Keratinocyte (primary cell): ENCODE results near the gene PCSK6. TPM values are rescaled to one million over a fixed set of nuclear protein-coding genes. Genes with fewer than 3 reads are reported as not detected.

Experiments used
- DNase-seq: peaks from one replicate; pipeline ENCODE4 v3.0.0-alpha.2; 2011; ENCODE audit warnings: low read depth, missing footprints, low spot score
- FAIRE-seq: peaks from 2 replicates; lab custom pipeline; 2011; peaks lifted over from hg19 to GRCh38; lab: Jason Lieb, UNC
- H2AFZ ChIP-seq: 2 replicates; pipeline ENCODE4 v1.6.0; 2012; ENCODE audit warnings: low read length, control low read depth, inconsistent platforms; ENCODE audit not compliant: control insufficient read depth
- H3K27ac ChIP-seq: 2 replicates; pipeline ENCODE4 v1.5.1; 2011; ENCODE audit warnings: low read length; ENCODE audit not compliant: control insufficient read depth, insufficient read depth
- H3K27me3 ChIP-seq: 3 replicates; pipeline ENCODE4 v1.6.0; 2011; ENCODE audit warnings: low read length; ENCODE audit not compliant: control insufficient read depth, insufficient read depth; ENCODE audit errors: extremely low read depth
- H3K36me3 ChIP-seq, 2 experiments: 2 replicates in 1 of 2; 3 replicates in 1 of 2; pipeline ENCODE4 v1.5.1; 2011; ENCODE audit warnings: low read length in 2 of 2, mild to moderate bottlenecking in 1 of 2; ENCODE audit not compliant: control insufficient read depth in 2 of 2, insufficient read depth in 2 of 2; ENCODE audit errors: extremely low read depth in 1 of 2
- H3K4me1 ChIP-seq: 3 replicates; pipeline ENCODE4 v1.5.1; 2011; ENCODE audit warnings: low read length; ENCODE audit not compliant: control insufficient read depth, insufficient read depth; ENCODE audit errors: extremely low read depth
- H3K4me2 ChIP-seq: 3 replicates; pipeline ENCODE4 v1.6.0; 2011; ENCODE audit warnings: low read depth, low read length; ENCODE audit not compliant: control insufficient read depth, insufficient read depth; ENCODE audit errors: extremely low read depth
- H3K4me3 ChIP-seq, 3 experiments: fragments of 200-600 bp in 1 of 3; sonication (generic) in 1 of 3; 2 replicates in 2 of 3; 3 replicates in 1 of 3; pipeline ENCODE4 v1.5.1; 2011 to 2016; ENCODE audit warnings: low read length in 3 of 3, mild to moderate bottlenecking in 3 of 3, control low read depth in 2 of 3, inconsistent platforms in 1 of 3, low read depth in 1 of 3, mixed read lengths in 1 of 3, mixed run types in 1 of 3, moderate library complexity in 1 of 3; ENCODE audit not compliant: control insufficient read depth in 2 of 3, insufficient read depth in 2 of 3; ENCODE audit errors: extremely low read depth in 1 of 3
- H3K79me2 ChIP-seq: 2 replicates; pipeline ENCODE4 v1.6.0; 2012; ENCODE audit warnings: low read length; ENCODE audit not compliant: control insufficient read depth, insufficient read depth
- H3K9ac ChIP-seq: 3 replicates; pipeline ENCODE4 v1.6.0; 2011; ENCODE audit warnings: low read length; ENCODE audit not compliant: control insufficient read depth, insufficient read depth; ENCODE audit errors: extremely low read depth
- H3K9me1 ChIP-seq: 3 replicates; pipeline ENCODE4 v1.6.0; 2011; ENCODE audit warnings: low read length; ENCODE audit not compliant: control insufficient read depth, insufficient read depth; ENCODE audit errors: extremely low read depth
- H3K9me3 ChIP-seq: 2 replicates; pipeline ENCODE4 v1.5.1; 2012; ENCODE audit warnings: low read depth, low read length; ENCODE audit not compliant: control insufficient read depth
- H4K20me1 ChIP-seq: 3 replicates; pipeline ENCODE4 v1.6.0; 2011; ENCODE audit warnings: low read length; ENCODE audit not compliant: control insufficient read depth, insufficient read depth; ENCODE audit errors: extremely low read depth
- EZH2 ChIP-seq: IDR thresholded peaks from one replicate; pipeline ENCODE4 v1.6.1; 2012; ENCODE audit warnings: inconsistent platforms, mild to moderate bottlenecking, low read length, moderate library complexity
- dilution Hi-C: fragments of 300-500 bp; cut with MboI; formaldehyde crosslinking; loops from one replicate; pipeline ENCODE4 v1.7.0; 2020; ENCODE audit warnings: low sequenced_read_pairs; ENCODE audit not compliant: extremely low pct_ligation_motif_present
- polyA plus RNA-seq, 5 experiments: library from polyadenylated mRNA; depleted of rRNA in 3 of 5; stranded (reverse) in 3 of 5; stranded (forward) in 1 of 5; unstranded in 1 of 5; fragments of >200 nt; gene quantifications; 1 replicate in 1 of 5; 2 replicates in 3 of 5; 3 replicates in 1 of 5; pipeline versions ENCODE4 v1.2.1 to v1.2.3, GENCODE V29; 2011 to 2012; ENCODE audit warnings: missing spikeins in 2 of 5, low read depth in 1 of 5, low replicate concordance in 1 of 5
- TF ChIP-seq, protein P1 (sequence below), 3 experiments: IDR thresholded peaks in 1 of 3; conservative IDR thresholded peaks in 1 of 3; optimal IDR thresholded peaks in 1 of 3; 2 replicates in 2 of 3; 3 replicates in 1 of 3; pipeline versions ENCODE3 to v1.5.1; 2011; ENCODE audit warnings: low read length in 3 of 3, mild to moderate bottlenecking in 3 of 3, moderate library complexity in 2 of 3, control low read depth in 1 of 3, inconsistent platforms in 1 of 3; ENCODE audit not compliant: insufficient read depth in 2 of 3; ENCODE audit errors: extremely low read depth in 1 of 3

The PCSK6 gene
- polyA plus RNA-seq, 1 donor (not counting 4 experiments of a cell fraction or from before 2014, with no cell fraction given) = 3.1 TPM

DNA sequence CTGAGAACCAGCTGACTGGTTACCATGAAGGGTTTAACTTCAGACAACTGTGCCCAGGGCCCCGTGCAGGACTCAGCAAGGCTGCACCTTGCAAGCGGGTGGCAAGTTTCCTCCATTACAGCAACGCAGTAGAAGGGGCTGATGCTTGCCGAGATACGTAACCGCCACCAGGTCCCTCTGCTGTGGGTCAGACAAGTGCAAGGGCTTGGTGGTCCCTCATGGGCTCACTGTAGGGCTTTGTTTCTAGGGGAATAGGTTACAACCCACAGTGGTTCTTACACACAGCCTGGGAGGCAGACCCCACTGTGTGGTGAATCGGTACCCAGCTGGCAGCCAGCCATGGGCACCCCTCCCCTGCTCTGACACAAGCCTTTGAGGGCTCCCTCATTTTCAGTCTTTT is 179.0 kb downstream of the PCSK6 start:
- Histone ChIP-seq H3K9me3 (no peaks in the 10 kb centered on the region), H4K20me1 (no peaks in the 10 kb centered on the region), H3K9ac (no peak overlapping the region), H3K4me3 (no peak overlapping the region), H3K9me1 (no peaks in the 10 kb centered on the region), H3K27me3 (no peaks in the 10 kb centered on the region), H3K36me3 (no peaks in the 10 kb centered on the region), H3K4me2 (no peak overlapping the region), H3K27ac (no peak overlapping the region), H3K79me2 (no peaks in the 10 kb centered on the region), H3K4me1 (no peaks in the 10 kb centered on the region), H2AFZ (no peak overlapping the region)
- DNase-seq (no peak), FAIRE-seq (no peak)
- dilution Hi-C loops = no loop called here
- no peak for TF ChIP-seq EZH2
- TF ChIP-seq, protein P1, sequence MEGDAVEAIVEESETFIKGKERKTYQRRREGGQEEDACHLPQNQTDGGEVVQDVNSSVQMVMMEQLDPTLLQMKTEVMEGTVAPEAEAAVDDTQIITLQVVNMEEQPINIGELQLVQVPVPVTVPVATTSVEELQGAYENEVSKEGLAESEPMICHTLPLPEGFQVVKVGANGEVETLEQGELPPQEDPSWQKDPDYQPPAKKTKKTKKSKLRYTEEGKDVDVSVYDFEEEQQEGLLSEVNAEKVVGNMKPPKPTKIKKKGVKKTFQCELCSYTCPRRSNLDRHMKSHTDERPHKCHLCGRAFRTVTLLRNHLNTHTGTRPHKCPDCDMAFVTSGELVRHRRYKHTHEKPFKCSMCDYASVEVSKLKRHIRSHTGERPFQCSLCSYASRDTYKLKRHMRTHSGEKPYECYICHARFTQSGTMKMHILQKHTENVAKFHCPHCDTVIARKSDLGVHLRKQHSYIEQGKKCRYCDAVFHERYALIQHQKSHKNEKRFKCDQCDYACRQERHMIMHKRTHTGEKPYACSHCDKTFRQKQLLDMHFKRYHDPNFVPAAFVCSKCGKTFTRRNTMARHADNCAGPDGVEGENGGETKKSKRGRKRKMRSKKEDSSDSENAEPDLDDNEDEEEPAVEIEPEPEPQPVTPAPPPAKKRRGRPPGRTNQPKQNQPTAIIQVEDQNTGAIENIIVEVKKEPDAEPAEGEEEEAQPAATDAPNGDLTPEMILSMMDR (optimal IDR thresholded peaks at IDR 0.05 in 1 of 3, IDR thresholded peaks at IDR 0.05 in 1 of 3, conservative IDR thresholded peaks at IDR 0.05 in 1 of 3; ENCODE audit: extremely low read depth in 1 of 3, insufficient read depth in 2 of 3, low read length in 3 of 3) = no peak

DNA sequence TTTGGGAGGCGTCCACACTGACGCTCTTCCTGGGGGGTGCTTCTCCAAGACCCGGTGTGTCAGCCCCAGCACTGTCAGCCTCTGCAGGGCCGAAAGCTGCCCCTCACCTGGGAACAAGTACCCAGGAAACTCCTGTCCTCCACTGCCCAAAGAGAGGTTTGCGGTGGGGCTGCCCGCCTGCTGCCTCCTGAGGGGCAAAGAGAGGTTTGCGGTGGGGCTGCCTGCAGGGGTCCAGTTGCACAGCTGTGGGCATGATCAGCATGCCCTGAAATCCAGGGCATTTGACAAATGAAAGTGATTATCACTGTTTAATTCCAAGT is 179.4 kb downstream of the PCSK6 start:
- DNase-seq (no peak), FAIRE-seq (no peak)
- H4K20me1 ChIP-seq = no peaks in the 10 kb centered on the region
- H3K27me3 ChIP-seq = no peaks in the 10 kb centered on the region
- no peaks in the 10 kb centered on the region for H3K79me2 ChIP-seq
- H3K4me3 ChIP-seq = no peak overlapping the region
- no peaks in the 10 kb centered on the region for H3K9me1 ChIP-seq
- H3K9ac ChIP-seq = no peak overlapping the region
- H2AFZ ChIP-seq = no peak overlapping the region
- no peak overlapping the region for H3K27ac ChIP-seq
- no peaks in the 10 kb centered on the region for H3K9me3 ChIP-seq
- TF ChIP-seq, protein P1 (optimal IDR thresholded peaks at IDR 0.05 in 1 of 3, IDR thresholded peaks at IDR 0.05 in 1 of 3, conservative IDR thresholded peaks at IDR 0.05 in 1 of 3; ENCODE audit: extremely low read depth in 1 of 3, insufficient read depth in 2 of 3, low read length in 3 of 3) = no peak
- H3K36me3 ChIP-seq = no peaks in the 10 kb centered on the region
- H3K4me2 ChIP-seq = no peak overlapping the region
- no peaks in the 10 kb centered on the region for H3K4me1 ChIP-seq
- dilution Hi-C loops = no loop called here
